Prostate gland (tissue), 2 donors: ENCODE data around the gene SNRNP70.

ENCODE experiments used
- POLR2A ChIP-seq: fragments of 450-650 bp; IDR thresholded peaks from one replicate; pipeline ENCODE4 v1.6.1; 2016; ENCODE audit warnings: antibody characterized with exemption, mild to moderate bottlenecking
- POLR2AphosphoS5 ChIP-seq: sonication (generic); formaldehyde crosslinking; IDR thresholded peaks from one replicate; pipeline ENCODE4 v1.6.1; 2017; ENCODE audit warnings: antibody characterized with exemption
- TF ChIP-seq, protein P1 (sequence below), 4 experiments: fragments of 200-600 bp in 2 of 4; fragments of 450-650 bp in 2 of 4; sonication (generic) in 2 of 4; IDR thresholded peaks; 1 replicate in 3 of 4; 2 replicates in 1 of 4; pipeline ENCODE4 v1.5.1; 2016 to 2019; ENCODE audit warnings: antibody characterized with exemption in 4 of 4, mild to moderate bottlenecking in 2 of 4, moderate library complexity in 2 of 4

DNA sequence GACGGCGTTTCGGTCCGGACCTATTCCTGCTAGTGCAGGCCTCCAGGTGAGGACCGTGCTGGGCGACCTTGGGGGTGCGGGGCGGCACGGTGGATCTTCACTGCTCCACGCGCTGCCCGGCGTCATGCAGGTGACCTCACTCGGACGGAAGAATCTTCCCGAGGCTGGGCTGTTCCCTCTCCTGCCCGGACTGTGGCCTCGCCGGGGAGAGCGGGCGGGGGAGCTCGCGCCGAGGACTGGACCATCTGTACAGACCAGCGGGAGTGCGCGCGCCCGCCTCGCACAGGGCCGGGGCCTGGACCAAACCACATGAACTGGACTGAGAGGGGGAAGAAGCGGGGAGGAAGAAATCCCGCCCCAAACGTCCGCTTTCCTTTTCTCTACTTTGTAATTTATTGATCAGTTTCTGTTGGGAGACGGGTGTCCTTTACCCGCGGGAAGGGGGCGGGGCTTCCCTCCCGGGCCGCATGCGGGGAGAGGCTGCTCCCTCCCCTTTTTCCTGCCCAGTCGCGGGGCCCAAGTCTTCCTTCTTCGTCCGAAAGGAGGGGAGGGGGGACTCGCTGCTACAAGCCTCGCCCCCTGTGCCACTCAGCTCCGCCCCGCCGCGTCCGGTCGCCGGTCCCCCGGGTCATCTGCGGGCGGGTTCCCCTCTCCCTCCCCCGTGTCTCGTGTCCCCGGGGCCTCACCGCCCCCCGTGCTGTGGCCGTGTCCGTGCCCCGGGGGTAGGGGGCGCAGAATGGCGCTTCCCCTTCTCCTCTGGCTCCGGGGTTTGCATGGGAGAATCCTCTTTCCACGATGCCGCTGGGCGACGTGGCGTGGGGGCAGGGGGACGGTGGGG, 65.1 kb downstream of the SNRNP70 start:
- peak; percentile 79 for TF ChIP-seq POLR2AphosphoS5
- TF ChIP-seq, protein P1, sequence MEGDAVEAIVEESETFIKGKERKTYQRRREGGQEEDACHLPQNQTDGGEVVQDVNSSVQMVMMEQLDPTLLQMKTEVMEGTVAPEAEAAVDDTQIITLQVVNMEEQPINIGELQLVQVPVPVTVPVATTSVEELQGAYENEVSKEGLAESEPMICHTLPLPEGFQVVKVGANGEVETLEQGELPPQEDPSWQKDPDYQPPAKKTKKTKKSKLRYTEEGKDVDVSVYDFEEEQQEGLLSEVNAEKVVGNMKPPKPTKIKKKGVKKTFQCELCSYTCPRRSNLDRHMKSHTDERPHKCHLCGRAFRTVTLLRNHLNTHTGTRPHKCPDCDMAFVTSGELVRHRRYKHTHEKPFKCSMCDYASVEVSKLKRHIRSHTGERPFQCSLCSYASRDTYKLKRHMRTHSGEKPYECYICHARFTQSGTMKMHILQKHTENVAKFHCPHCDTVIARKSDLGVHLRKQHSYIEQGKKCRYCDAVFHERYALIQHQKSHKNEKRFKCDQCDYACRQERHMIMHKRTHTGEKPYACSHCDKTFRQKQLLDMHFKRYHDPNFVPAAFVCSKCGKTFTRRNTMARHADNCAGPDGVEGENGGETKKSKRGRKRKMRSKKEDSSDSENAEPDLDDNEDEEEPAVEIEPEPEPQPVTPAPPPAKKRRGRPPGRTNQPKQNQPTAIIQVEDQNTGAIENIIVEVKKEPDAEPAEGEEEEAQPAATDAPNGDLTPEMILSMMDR (IDR thresholded peaks at IDR 0.05): peak in 1 of 4 experiments; percentile 5
- peak; percentile 49 for TF ChIP-seq POLR2A
